Measurements from ENCODE around the gene SYT10. TPM values are rescaled to one million over a fixed set of nuclear protein-coding genes. Genes with fewer than 3 reads are reported as not detected.
"Not testable (repeated sequence)": the region's sequence is repeated elsewhere in the genome, so short reads cannot be mapped to it uniquely, and the experiment has no call there.

The SYT10 gene
- total and polyA plus RNA-seq, 4 donors = 0.08 to 0.84 (median 0.13) TPM

- Histone ChIP-seq H3K27ac (ENCODE audit: low read depth in 1 of 2, low read length in 2 of 2) (no peak overlapping the region), H3K9me3 (ENCODE audit: control insufficient read depth in 4 of 4, low read length in 3 of 4) (no peaks in the 10 kb centered on the region), H3K9ac (ENCODE audit: low read depth in 1 of 2, low read length in 2 of 2) (no peak overlapping the region), H3K36me3 (ENCODE audit: control insufficient read depth in 4 of 4, insufficient read depth in 3 of 4, low read depth in 1 of 4, low read length in 3 of 4) (no peaks in the 10 kb centered on the region), H3K4me3 (ENCODE audit: low read depth in 1 of 3, low read length in 3 of 3) (no peak overlapping the region), H3K27me3 (ENCODE audit: control insufficient read depth in 4 of 4, insufficient read depth in 4 of 4, low read length in 3 of 4) (no peaks in the 10 kb centered on the region), H3K4me1 (ENCODE audit: control insufficient read depth in 4 of 4, insufficient read depth in 4 of 4, low read length in 3 of 4) (no peaks in the 10 kb centered on the region)
- no peak for TF ChIP-seq HNF4A (conservative IDR thresholded peaks at IDR 0.05)
- no peak for DNase-seq (ENCODE audit: low spot score)
Measured at GRCh38 chr12:33349791-33350190, 89.8 kb downstream of the SYT10 start.

GRCh38 chr12:33331961-33332398, 107.6 kb downstream of the SYT10 start:
- H3K4me1 ChIP-seq (ENCODE audit: control insufficient read depth in 4 of 4, insufficient read depth in 4 of 4, low read length in 3 of 4); H3K36me3 ChIP-seq (ENCODE audit: control insufficient read depth in 4 of 4, insufficient read depth in 3 of 4, low read depth in 1 of 4, low read length in 3 of 4); H3K4me3 ChIP-seq (ENCODE audit: low read depth in 1 of 3, low read length in 3 of 3); DNase-seq (ENCODE audit: low spot score); H3K9me3 ChIP-seq (ENCODE audit: control insufficient read depth in 4 of 4, low read length in 3 of 4); H3K9ac ChIP-seq (ENCODE audit: low read depth in 1 of 2, low read length in 2 of 2); H3K27me3 ChIP-seq (ENCODE audit: control insufficient read depth in 4 of 4, insufficient read depth in 4 of 4, low read length in 3 of 4); H3K27ac ChIP-seq (ENCODE audit: low read depth in 1 of 2, low read length in 2 of 2): not testable (repeated sequence)
- WGBS = 80% methylated on average over 15 of the region's 15 CpGs

- no peak for DNase-seq (ENCODE audit: low spot score)
Measured at GRCh38 chr12:33330940-33331339, 108.7 kb downstream of the SYT10 start.

More at GRCh38 chr12:33330940-33331339, 108.7 kb downstream of the SYT10 start:
- Histone ChIP-seq H3K9me3 (ENCODE audit: control insufficient read depth in 4 of 4, low read length in 3 of 4) (no peaks in the 10 kb centered on the region), H3K9ac (ENCODE audit: low read depth in 1 of 2, low read length in 2 of 2) (no peak overlapping the region), H3K27ac (ENCODE audit: low read depth in 1 of 2, low read length in 2 of 2) (no peak overlapping the region), H3K36me3 (ENCODE audit: control insufficient read depth in 4 of 4, insufficient read depth in 3 of 4, low read depth in 1 of 4, low read length in 3 of 4) (no peaks in the 10 kb centered on the region), H3K4me3 (ENCODE audit: low read depth in 1 of 3, low read length in 3 of 3) (no peak overlapping the region), H3K27me3 (ENCODE audit: control insufficient read depth in 4 of 4, insufficient read depth in 4 of 4, low read length in 3 of 4) (no peaks in the 10 kb centered on the region), H3K4me1 (ENCODE audit: control insufficient read depth in 4 of 4, insufficient read depth in 4 of 4, low read length in 3 of 4) (no peaks in the 10 kb centered on the region)
- TF ChIP-seq RAD21 (IDR thresholded peaks at IDR 0.05) (no peak), FOXA2 (IDR thresholded peaks at IDR 0.05) (no peak), REST (IDR thresholded peaks at IDR 0.05) (no peak), HNF4A (conservative IDR thresholded peaks at IDR 0.05) (no peak), TAF1 (conservative IDR thresholded peaks at IDR 0.05) (no peak), JUND (IDR thresholded peaks at IDR 0.05) (no peak), HNF4G (IDR thresholded peaks at IDR 0.05) (no peak), FOXA1 (IDR thresholded peaks at IDR 0.05) (no peak), RXRA (IDR thresholded peaks at IDR 0.05) (no peak)
- 50% methylated on average over 2 of the region's 2 CpGs for WGBS

Measured in liver (tissue), 9 donors.